AG20443 (cell line): ENCODE data around the gene OTX1.
"Not testable (repeated sequence)": the region's sequence is repeated elsewhere in the genome, so short reads cannot be mapped to it uniquely, and the experiment has no call there.

Experiments used
- DNase-seq: peaks from one replicate; pipeline ENCODE4 v3.0.0; 2012; ENCODE audit warnings: low spot score, mixed read lengths

Gene OTX1

GRCh38 chr2:63050334-63051041, at the start of gene OTX1:
Gene OTX1 (plus strand): TSS chr2:63050830. CDS start chr2:63052991, 2,161 bp downstream.
- DNase-seq: peak; percentile 69

- no peak for DNase-seq
These were observed 49.1 kb upstream of the OTX1 start for GRCh38 chr2:63001576-63001975.

DNA sequence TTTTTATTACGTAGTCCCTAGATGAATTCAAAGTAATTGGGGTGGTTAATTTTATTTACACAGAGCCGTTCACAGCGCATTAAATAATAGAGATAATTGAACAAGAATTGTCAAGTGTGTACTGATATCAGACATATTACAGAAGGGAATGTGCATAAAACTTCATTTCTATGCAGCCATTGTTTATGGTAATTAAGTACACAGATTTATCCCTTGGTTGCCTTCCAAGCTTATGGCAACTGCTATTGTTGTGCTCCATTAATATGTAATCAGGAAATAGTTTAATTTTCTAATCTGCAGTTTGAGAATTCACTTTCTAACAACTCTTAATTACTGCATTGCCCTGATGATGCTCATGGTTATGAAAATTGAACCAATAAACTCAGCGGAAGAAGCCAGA, 47.3 kb upstream of the OTX1 start:
- DNase-seq: no peak

DNA sequence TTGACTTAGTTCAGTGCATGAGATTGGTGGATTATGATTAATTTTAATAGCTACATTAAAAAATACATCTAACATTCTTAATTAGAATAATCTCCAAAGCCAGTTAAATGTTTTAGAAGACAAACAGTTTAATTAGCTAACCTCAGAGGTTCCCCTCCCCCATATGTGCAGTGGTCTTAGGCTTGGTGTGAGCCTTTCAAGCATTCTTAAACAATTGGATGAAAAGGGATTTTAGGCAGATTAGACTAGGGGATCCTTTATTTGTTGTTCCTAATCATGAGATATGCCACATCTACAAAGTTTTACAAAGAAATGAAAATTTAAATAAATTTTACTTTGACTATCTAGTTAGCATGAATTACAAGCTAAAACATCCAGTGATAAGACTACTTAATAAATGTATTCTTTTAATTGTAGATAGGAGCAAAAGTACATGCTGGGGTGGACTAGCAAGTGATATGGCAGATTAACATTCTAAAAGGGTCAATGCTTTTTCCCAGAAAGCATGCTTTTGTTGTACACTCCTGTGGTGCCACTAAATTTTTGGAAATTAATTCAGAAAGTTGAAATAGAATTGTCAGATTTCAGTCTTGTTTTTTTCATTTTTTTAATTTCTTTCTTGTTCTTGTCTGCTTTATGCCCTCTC, 42.7 kb upstream of the OTX1 start:
- DNase-seq: no peak

DNA sequence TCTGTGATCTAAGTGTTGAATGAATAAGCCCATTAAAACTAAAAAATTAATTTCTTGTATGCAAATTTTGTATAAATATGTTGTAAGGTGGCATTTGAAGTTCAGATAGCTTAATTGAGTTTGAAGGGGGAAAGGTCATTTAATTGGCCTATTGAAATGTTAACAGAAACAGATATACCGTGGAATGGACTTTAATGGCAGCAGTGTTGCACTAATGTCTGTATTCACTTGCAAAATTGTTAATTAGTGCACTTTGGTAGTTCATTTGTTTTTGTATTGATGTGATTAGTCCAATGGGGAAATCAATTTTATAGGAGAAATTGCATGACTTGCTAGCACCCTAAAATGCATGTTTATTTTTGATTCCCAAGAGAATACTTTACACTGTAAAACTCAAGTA, 41.8 kb upstream of the OTX1 start:
- DNase-seq: no peak

GRCh38 chr2:63009490-63009889, 41.1 kb upstream of the OTX1 start:
- DNase-seq: no peak

DNA sequence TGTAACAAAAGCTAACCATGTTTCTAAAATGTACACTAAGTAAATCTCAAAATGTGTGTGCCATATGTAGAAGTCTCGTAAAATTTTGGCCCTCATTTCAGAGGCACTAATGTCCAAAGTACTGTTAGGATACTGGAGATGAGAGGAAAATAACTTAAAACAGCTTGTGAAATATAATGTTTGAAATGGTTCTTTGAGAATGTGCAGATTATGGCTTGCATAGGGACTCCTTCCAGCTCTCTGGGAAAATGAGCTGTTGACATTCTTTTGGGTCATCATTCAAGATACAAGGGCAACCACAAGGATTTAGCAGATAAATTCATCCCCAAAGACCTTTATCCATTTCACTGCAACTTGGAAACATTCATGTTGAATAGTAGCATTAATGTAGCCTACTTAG, 38.1 kb upstream of the OTX1 start:
- no peak for DNase-seq

GRCh38 chr2:63013438-63013837, 37.2 kb upstream of the OTX1 start:
- DNase-seq: no peak

- no peak for DNase-seq
These were observed 35.2 kb upstream of the OTX1 start for GRCh38 chr2:63015389-63015788.

- DNase-seq: no peak
These were observed 32.2 kb upstream of the OTX1 start for GRCh38 chr2:63018439-63018838.

GRCh38 chr2:63019686-63020085, 30.9 kb upstream of the OTX1 start:
- DNase-seq: not testable (repeated sequence)

DNA sequence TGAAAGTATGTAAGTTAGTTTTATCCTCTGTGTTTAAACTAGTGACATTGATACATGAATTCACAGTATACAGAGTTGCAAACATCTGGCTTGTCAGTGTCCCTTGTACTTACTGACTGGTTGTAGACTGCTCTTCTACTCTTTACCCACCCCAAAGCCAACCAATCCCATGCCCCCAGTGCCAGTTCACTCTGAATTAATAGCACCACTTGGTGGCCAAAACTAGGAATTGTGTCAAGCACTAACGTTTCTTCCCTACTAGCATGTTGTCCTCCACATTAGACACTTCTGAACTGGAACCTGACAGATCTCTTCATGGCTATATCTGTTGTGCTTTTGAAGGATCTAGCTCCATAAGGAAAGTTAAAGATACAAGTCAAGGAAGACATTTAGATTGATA, 27.2 kb upstream of the OTX1 start:
- no peak for DNase-seq

- DNase-seq: no peak
These were observed 23.4 kb upstream of the OTX1 start for GRCh38 chr2:63027220-63027619.

- no peak for DNase-seq
These were observed 21.6 kb upstream of the OTX1 start for GRCh38 chr2:63029058-63029457.

GRCh38 chr2:63034526-63034925, 16.1 kb upstream of the OTX1 start:
- no peak for DNase-seq

GRCh38 chr2:63035169-63035568, 15.5 kb upstream of the OTX1 start:
- DNase-seq: no peak

DNA sequence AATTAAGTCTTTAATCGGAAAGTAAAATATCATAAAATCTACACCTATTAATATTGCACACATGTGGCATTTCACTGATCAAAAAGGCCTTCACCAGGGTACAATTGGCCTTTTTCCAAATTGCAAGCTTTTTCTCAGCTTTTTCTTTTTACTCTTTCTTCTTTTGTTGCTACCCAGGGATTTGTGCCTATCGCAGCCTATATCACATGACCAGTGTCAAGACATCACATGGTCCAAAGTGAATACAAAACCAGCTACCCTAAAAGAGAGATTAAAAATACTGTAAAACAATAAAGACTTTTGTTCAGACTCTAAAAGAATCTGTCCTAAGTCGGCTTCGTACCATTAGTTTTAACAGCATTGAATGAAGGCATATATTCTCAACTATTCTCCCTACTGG, 15.0 kb upstream of the OTX1 start:
- DNase-seq: no peak

- DNase-seq: no peak
These were observed 12.6 kb upstream of the OTX1 start for GRCh38 chr2:63038034-63038433.

DNA sequence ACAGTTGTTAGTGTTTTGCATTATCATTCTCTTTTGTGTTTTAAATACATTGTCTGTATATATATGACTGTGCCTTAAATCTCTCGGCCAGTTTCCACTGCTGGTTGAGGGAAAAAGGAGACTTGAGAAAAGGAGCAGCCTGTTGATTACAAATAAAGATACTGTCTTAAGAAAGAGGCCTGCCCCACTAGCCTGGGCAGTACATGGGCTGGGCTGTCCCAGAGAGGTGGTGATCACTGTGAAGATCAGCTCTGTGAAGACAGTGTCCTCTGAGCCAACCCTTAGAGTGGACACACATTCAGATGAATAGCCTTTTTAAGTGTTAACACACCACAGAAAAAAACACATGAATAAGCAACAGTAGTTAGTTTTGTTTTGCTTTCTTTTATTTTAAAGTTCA, 10.0 kb upstream of the OTX1 start:
- DNase-seq: no peak

DNA sequence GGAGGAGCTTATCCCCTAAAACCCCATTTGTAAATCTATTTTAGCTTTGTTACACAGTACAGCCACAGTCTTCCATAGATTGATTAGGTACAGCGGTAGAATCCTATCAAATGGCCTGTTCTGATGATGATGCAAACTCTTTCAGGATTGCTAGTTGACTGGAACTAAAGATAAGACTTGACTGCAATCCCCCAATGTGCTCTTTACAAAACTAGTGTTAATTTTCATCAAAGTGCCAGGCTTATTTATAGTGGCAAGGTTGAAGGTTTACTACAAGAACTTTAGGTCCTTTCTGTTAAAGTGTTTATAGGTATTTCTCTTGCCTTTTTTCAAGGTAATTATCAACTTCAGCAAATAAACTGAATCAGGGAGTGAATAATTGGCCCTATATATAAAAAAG, 9.0 kb upstream of the OTX1 start:
- DNase-seq: no peak

- DNase-seq: no peak
These were observed 6.0 kb upstream of the OTX1 start for GRCh38 chr2:63044362-63045327.

GRCh38 chr2:63046552-63046951, 4.1 kb upstream of the OTX1 start:
- no peak for DNase-seq

- DNase-seq: no peak
These were observed 3.7 kb upstream of the OTX1 start for GRCh38 chr2:63046961-63047320.
